Measurements from ENCODE around the gene KIF4B.

GRCh38 chr5:154984946-154985516, 28.5 kb upstream of the KIF4B start:
- TF ChIP-seq, protein P1, sequence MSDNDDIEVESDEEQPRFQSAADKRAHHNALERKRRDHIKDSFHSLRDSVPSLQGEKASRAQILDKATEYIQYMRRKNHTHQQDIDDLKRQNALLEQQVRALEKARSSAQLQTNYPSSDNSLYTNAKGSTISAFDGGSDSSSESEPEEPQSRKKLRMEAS (IDR thresholded peaks at IDR 0.05), result no peak
- TF ChIP-seq, protein P2, sequence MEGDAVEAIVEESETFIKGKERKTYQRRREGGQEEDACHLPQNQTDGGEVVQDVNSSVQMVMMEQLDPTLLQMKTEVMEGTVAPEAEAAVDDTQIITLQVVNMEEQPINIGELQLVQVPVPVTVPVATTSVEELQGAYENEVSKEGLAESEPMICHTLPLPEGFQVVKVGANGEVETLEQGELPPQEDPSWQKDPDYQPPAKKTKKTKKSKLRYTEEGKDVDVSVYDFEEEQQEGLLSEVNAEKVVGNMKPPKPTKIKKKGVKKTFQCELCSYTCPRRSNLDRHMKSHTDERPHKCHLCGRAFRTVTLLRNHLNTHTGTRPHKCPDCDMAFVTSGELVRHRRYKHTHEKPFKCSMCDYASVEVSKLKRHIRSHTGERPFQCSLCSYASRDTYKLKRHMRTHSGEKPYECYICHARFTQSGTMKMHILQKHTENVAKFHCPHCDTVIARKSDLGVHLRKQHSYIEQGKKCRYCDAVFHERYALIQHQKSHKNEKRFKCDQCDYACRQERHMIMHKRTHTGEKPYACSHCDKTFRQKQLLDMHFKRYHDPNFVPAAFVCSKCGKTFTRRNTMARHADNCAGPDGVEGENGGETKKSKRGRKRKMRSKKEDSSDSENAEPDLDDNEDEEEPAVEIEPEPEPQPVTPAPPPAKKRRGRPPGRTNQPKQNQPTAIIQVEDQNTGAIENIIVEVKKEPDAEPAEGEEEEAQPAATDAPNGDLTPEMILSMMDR (IDR thresholded peaks at IDR 0.05 in 2 of 3, conservative IDR thresholded peaks at IDR 0.05 in 1 of 3; ENCODE audit: borderline replicate concordance in 1 of 3, insufficient read depth in 1 of 3, low read depth in 2 of 3, low read length in 2 of 3), result no peak
- TF ChIP-seq EZH2phosphoT487 (IDR thresholded peaks at IDR 0.05; ENCODE audit: borderline replicate concordance), result no peak
- TF ChIP-seq SP1 (IDR thresholded peaks at IDR 0.05; ENCODE audit: low read depth), result no peak
- TF ChIP-seq, protein P3, sequence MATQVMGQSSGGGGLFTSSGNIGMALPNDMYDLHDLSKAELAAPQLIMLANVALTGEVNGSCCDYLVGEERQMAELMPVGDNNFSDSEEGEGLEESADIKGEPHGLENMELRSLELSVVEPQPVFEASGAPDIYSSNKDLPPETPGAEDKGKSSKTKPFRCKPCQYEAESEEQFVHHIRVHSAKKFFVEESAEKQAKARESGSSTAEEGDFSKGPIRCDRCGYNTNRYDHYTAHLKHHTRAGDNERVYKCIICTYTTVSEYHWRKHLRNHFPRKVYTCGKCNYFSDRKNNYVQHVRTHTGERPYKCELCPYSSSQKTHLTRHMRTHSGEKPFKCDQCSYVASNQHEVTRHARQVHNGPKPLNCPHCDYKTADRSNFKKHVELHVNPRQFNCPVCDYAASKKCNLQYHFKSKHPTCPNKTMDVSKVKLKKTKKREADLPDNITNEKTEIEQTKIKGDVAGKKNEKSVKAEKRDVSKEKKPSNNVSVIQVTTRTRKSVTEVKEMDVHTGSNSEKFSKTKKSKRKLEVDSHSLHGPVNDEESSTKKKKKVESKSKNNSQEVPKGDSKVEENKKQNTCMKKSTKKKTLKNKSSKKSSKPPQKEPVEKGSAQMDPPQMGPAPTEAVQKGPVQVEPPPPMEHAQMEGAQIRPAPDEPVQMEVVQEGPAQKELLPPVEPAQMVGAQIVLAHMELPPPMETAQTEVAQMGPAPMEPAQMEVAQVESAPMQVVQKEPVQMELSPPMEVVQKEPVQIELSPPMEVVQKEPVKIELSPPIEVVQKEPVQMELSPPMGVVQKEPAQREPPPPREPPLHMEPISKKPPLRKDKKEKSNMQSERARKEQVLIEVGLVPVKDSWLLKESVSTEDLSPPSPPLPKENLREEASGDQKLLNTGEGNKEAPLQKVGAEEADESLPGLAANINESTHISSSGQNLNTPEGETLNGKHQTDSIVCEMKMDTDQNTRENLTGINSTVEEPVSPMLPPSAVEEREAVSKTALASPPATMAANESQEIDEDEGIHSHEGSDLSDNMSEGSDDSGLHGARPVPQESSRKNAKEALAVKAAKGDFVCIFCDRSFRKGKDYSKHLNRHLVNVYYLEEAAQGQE (IDR thresholded peaks at IDR 0.05; ENCODE audit: low read depth), result no peak
- TF ChIP-seq EZH2 (IDR thresholded peaks at IDR 0.05), result no peak
- no peak for TF ChIP-seq POLR2AphosphoS5 (IDR thresholded peaks at IDR 0.05; ENCODE audit: low read depth, low read length)
- TF ChIP-seq POLR2A (IDR thresholded peaks at IDR 0.05; ENCODE audit: borderline replicate concordance, extremely low read depth, insufficient read depth, insufficient read length), result no peak
- TF ChIP-seq, protein P4, sequence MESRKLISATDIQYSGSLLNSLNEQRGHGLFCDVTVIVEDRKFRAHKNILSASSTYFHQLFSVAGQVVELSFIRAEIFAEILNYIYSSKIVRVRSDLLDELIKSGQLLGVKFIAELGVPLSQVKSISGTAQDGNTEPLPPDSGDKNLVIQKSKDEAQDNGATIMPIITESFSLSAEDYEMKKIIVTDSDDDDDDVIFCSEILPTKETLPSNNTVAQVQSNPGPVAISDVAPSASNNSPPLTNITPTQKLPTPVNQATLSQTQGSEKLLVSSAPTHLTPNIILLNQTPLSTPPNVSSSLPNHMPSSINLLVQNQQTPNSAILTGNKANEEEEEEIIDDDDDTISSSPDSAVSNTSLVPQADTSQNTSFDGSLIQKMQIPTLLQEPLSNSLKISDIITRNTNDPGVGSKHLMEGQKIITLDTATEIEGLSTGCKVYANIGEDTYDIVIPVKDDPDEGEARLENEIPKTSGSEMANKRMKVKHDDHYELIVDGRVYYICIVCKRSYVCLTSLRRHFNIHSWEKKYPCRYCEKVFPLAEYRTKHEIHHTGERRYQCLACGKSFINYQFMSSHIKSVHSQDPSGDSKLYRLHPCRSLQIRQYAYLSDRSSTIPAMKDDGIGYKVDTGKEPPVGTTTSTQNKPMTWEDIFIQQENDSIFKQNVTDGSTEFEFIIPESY (IDR thresholded peaks at IDR 0.05; ENCODE audit: extremely low read depth, insufficient replicate concordance, low read length), result no peak
